OCI-LY7 (cell line): Measurements from ENCODE around the gene SND1. TPM values are rescaled to one million over a fixed set of nuclear protein-coding genes. Genes with fewer than 3 reads are reported as not detected.

ENCODE experiments used
- BruUV-seq: library from RNA; stranded (reverse); fragments of 400-500 nt; replicated peaks from 2 replicates; lab custom pipeline; 2021; lab: Mats Ljungman, UMichigan
- CTCF ChIA-PET: fragments of 300-600 bp; sonication (Branson Sonifier 250); formaldehyde crosslinking; loops from one replicate; lab custom pipeline; 2022; ENCODE audit warnings: antibody characterized with exemption; ENCODE audit not compliant: unreplicated experiment; lab: Charles Lee
- POLR2A ChIA-PET: fragments of 300-600 bp; sonication (Branson Sonifier 250); formaldehyde crosslinking; loops from one replicate; lab custom pipeline; 2022; ENCODE audit warnings: antibody characterized with exemption; lab: Charles Lee
- DNase-seq: peaks from one replicate; pipeline ENCODE4 v3.0.0-alpha.2; 2015; ENCODE audit warnings: low spot score
- H2AFZ ChIP-seq: fragments of 200-600 bp; sonication (generic), shearing (Covaris generic); 2 replicates; pipeline ENCODE4 v1.6.1; 2014; ENCODE audit warnings: mild to moderate bottlenecking, antibody characterized with exemption, low read length, moderate library complexity
- H3K27ac ChIP-seq: fragments of 200-600 bp; sonication (generic); 2 replicates; pipeline ENCODE4 v1.5.1; 2014; ENCODE audit warnings: mixed run types, low read depth, mild to moderate bottlenecking, moderate library complexity, low read length, inconsistent platforms; ENCODE audit not compliant: poor library complexity, severe bottlenecking
- H3K36me3 ChIP-seq: fragments of 200-600 bp; sonication (generic); 2 replicates; pipeline ENCODE4 v1.6.1; 2014; ENCODE audit warnings: mild to moderate bottlenecking, antibody characterized with exemption, low read length, moderate library complexity, mixed read lengths; ENCODE audit not compliant: insufficient read depth
- H3K4me1 ChIP-seq: fragments of 200-600 bp; sonication (generic); 2 replicates; pipeline ENCODE4 v1.5.1; 2014; ENCODE audit warnings: mild to moderate bottlenecking, low read length; ENCODE audit not compliant: insufficient read depth, poor library complexity, severe bottlenecking
- H3K4me2 ChIP-seq: fragments of 200-600 bp; sonication (generic); 2 replicates; pipeline ENCODE4 v1.6.1; 2014; ENCODE audit warnings: mild to moderate bottlenecking, low read length
- H3K4me3 ChIP-seq: fragments of 200-600 bp; sonication (generic); 2 replicates; pipeline ENCODE4 v1.5.1; 2014; ENCODE audit warnings: mild to moderate bottlenecking, low read depth, low read length; ENCODE audit not compliant: poor library complexity, severe bottlenecking
- H3K79me2 ChIP-seq: fragments of 200-600 bp; sonication (generic); 2 replicates; pipeline ENCODE4 v1.6.1; 2016; ENCODE audit warnings: low read depth, mild to moderate bottlenecking, low read length, moderate library complexity, mixed read lengths; ENCODE audit not compliant: insufficient read depth
- H3K9me2 ChIP-seq: fragments of 200-600 bp; sonication (generic); 2 replicates; pipeline ENCODE4 v1.6.1; 2016; ENCODE audit warnings: mild to moderate bottlenecking, low read length, mixed read lengths; ENCODE audit not compliant: insufficient read depth
- H3K9me3 ChIP-seq: fragments of 200-600 bp; sonication (generic); 2 replicates; pipeline ENCODE4 v1.6.1; 2014; ENCODE audit warnings: mild to moderate bottlenecking, mixed run types, low read length, mixed read lengths
- H4K20me1 ChIP-seq: fragments of 200-600 bp; sonication (generic); 2 replicates; pipeline ENCODE4 v1.6.1; 2014; ENCODE audit warnings: mild to moderate bottlenecking, antibody characterized with exemption, low read length, moderate library complexity, mixed read lengths; ENCODE audit not compliant: insufficient read depth
- EZH2phosphoT487 ChIP-seq: fragments of 200-600 bp; sonication (generic); IDR thresholded peaks from 2 replicates; pipeline ENCODE4 v1.6.1; 2018; ENCODE audit warnings: low read depth, borderline replicate concordance, mild to moderate bottlenecking, mixed run types, antibody characterized with exemption, low read length, moderate library complexity, mixed read lengths
- intact Hi-C: fragments of 100-400 bp; cut with micrococcal nuclease; formaldehyde crosslinking; loops from one replicate; pipeline ENCODE4 v1.10.0; 2022; ENCODE audit not compliant: unreplicated experiment
- total RNA-seq, 2 experiments: library from RNA; depleted of rRNA in 1 of 2; stranded (reverse); fragments of >200 nt in 1 of 2; shearing (Covaris generic) in 1 of 2; gene quantifications; 2 replicates each; pipeline ENCODE4 v1.2.3, GENCODE V29; 2014 to 2022
- TF ChIP-seq, protein P1 (sequence below): fragments of 200-600 bp; sonication (generic); conservative IDR thresholded peaks from 2 replicates; pipeline ENCODE4 v1.5.1; 2014; ENCODE audit warnings: mild to moderate bottlenecking, antibody characterized with exemption, low read length, moderate library complexity, mixed read lengths

The SND1 gene
- total RNA-seq, 2 experiments from 2014 or later: 111 to 221 TPM

DNA sequence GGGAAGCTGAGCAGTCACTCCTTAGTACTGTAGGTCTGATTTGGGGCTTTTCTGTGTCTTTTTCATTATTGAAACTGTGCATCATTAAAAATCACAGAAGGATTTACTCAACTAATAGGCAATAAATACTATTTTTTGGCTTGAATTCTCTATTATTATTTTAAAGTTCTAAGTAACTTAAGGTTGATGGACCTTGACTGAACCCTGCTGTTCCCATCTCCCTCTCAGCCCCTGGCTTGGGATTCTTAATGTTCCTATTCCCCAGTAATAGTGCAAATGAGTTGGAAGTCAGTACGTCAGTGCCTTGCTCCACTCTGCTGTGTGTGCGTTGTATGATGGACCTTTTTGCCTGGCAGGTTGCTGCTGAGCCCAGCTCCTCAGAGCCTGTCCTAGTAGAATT is 166.3 kb downstream of the SND1 start:
- BruUV-seq: no TSS peak
- intact Hi-C loops: no loop called here
- Histone ChIP-seq H4K20me1 (peaks cover 6% of the 10 kb centered on the region; the same call in 1 of the 2 replicates), H3K36me3 (peaks cover 9% of the 10 kb centered on the region; the same call in 1 of the 2 replicates), H3K4me1 (peaks cover 6% of the 10 kb centered on the region), H3K4me3 (no peak overlapping the region), H3K9me2 (no peaks in the 10 kb centered on the region), H3K4me2 (no peak overlapping the region), H3K9me3 (no peaks in the 10 kb centered on the region), H2AFZ (no peak overlapping the region), H3K27ac (no peak overlapping the region), H3K79me2 (peaks cover 5% of the 10 kb centered on the region; the same call in 1 of the 2 replicates)
- POLR2A ChIA-PET: no interaction called here
- TF ChIP-seq EZH2phosphoT487: no peak
- TF ChIP-seq, protein P1, sequence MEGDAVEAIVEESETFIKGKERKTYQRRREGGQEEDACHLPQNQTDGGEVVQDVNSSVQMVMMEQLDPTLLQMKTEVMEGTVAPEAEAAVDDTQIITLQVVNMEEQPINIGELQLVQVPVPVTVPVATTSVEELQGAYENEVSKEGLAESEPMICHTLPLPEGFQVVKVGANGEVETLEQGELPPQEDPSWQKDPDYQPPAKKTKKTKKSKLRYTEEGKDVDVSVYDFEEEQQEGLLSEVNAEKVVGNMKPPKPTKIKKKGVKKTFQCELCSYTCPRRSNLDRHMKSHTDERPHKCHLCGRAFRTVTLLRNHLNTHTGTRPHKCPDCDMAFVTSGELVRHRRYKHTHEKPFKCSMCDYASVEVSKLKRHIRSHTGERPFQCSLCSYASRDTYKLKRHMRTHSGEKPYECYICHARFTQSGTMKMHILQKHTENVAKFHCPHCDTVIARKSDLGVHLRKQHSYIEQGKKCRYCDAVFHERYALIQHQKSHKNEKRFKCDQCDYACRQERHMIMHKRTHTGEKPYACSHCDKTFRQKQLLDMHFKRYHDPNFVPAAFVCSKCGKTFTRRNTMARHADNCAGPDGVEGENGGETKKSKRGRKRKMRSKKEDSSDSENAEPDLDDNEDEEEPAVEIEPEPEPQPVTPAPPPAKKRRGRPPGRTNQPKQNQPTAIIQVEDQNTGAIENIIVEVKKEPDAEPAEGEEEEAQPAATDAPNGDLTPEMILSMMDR: no peak
- CTCF ChIA-PET: interaction anchor here (0.6 kb wide), 1 partner anchor 528 kb away, joined by 3 read pairs; no protein-coding TSS in a partner anchor
- DNase-seq: no peak

DNA sequence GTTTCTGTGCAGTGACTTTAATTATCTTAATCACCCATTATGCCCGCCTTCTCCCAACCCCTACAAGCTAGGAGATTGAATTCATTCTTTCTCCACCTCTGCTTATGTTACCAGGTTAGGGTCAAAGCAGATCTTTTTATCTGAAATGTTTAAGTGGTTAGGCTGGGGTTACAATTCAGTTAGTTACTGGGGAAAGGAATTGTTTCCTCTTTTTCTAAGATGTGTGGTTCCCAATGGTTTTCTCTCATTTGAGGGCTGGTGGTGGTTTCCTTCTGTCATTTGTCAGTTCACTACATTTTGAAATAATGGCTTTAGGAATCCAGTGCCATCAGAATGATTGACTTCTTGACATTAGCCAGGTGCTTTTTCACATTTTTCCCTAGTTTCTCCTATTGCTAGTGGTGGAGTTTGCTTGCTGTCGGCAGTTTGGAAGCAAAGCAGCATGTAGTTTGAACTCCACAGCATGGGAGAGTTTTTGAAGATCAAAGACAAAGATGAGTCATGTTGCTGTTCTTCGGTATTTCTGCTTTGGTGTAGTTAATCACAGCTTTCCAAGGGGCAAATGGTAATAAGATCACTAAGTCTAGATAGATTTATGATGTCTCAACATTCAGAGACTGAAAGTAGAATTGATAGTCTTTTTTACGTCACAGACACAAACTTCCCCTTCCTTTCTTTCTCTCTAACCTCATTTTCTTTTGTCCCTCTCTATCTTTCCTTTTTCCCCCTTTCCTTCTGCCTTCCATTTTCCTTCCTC is 168.2 kb downstream of the SND1 start:
- CTCF ChIA-PET: no interaction called here
- Histone ChIP-seq H3K9me2 (no peaks in the 10 kb centered on the region), H4K20me1 (peaks cover 6% of the 10 kb centered on the region; the same call in 1 of the 2 replicates), H3K4me1 (peaks cover 6% of the 10 kb centered on the region), H2AFZ (no peak overlapping the region), H3K36me3 (peaks cover 9% of the 10 kb centered on the region; the same call in 1 of the 2 replicates), H3K4me3 (no peak overlapping the region), H3K27ac (no peak overlapping the region), H3K9me3 (no peaks in the 10 kb centered on the region), H3K79me2 (no peaks in the 10 kb centered on the region), H3K4me2 (no peak overlapping the region)
- POLR2A ChIA-PET: interaction anchor here (0.7 to 0.9 kb wide), 2 partner anchors 72 to 203 kb away, joined by 4 to 5 read pairs; no protein-coding TSS in a partner anchor
- no TSS peak for BruUV-seq
- TF ChIP-seq, protein P1: no peak
- no peak for TF ChIP-seq EZH2phosphoT487
- DNase-seq: no peak
- intact Hi-C loops: no loop called here

DNA sequence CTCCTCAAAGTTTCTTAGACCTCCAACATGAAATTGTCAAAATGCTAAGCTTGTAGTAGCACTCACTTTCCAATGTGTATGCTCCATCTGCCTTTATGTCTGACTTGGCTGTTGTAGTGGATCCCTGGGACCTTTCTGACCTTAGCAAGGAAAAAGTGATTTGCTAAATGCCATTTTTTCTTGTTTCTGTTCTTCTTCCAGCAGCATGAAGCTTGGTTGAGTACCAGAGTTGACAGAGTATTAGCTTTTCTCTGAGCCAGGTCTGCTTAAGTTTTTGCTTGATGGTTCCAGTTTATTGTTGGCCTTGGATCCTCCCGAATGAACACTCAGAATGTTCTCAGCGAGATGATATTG is 168.7 kb downstream of the SND1 start:
- no peak for DNase-seq
- intact Hi-C loops: no loop called here
- Histone ChIP-seq H3K4me3 (no peak overlapping the region), H3K27ac (no peak overlapping the region), H3K9me2 (no peaks in the 10 kb centered on the region), H3K36me3 (peaks cover 9% of the 10 kb centered on the region; the same call in 1 of the 2 replicates), H2AFZ (no peak overlapping the region), H3K79me2 (no peaks in the 10 kb centered on the region), H3K9me3 (no peaks in the 10 kb centered on the region), H3K4me1 (peaks cover 6% of the 10 kb centered on the region), H4K20me1 (peaks cover 6% of the 10 kb centered on the region; the same call in 1 of the 2 replicates), H3K4me2 (no peak overlapping the region)
- no peak for TF ChIP-seq EZH2phosphoT487
- TF ChIP-seq, protein P1: no peak
- POLR2A ChIA-PET: interaction anchor here (0.7 to 0.9 kb wide), 2 partner anchors 72 to 202 kb away, joined by 4 to 5 read pairs; no protein-coding TSS in a partner anchor
- BruUV-seq: no TSS peak
- CTCF ChIA-PET: no interaction called here
